Activated CD4-positive, alpha-beta T cell treated with anti-CD3 and anti-CD28 coated beads for 36 hours (primary cell): Measurements from ENCODE around the gene PLCL2. TPM values are rescaled to one million over a fixed set of nuclear protein-coding genes. Genes with fewer than 3 reads are reported as not detected.

Experiments
- ATAC-seq: fragments of 200-7000 bp; cut with Tn5 transposase; one replicate; pipeline ENCODE4 v1.10.0; 2021; ENCODE audit warnings: mild to moderate bottlenecking, moderate library complexity
- CTCF ChIA-PET: fragments of 350-600 bp; sonication (Branson Sonifier 250); formaldehyde crosslinking; loops from one replicate; lab custom pipeline; 2021; ENCODE audit warnings: antibody characterized with exemption; lab: Charles Lee
- POLR2A ChIA-PET: fragments of 350-600 bp; sonication (Branson Sonifier 250); formaldehyde crosslinking; loops from one replicate; lab custom pipeline; 2021; ENCODE audit warnings: antibody characterized with exemption, inconsistent platforms; lab: Charles Lee
- DNase-seq: peaks from one replicate; pipeline ENCODE4 v3.0.0-alpha.2; 2020
- H3K27ac Mint-ChIP-seq: one replicate; pipeline ENCODE4 v1.8.0; 2021; ENCODE audit warnings: mixed read lengths
- H3K27me3 Mint-ChIP-seq: one replicate; pipeline ENCODE4 v1.8.0; 2021; ENCODE audit warnings: mixed read lengths
- H3K36me3 Mint-ChIP-seq: one replicate; pipeline ENCODE4 v1.8.0; 2021; ENCODE audit warnings: low read depth, mixed read lengths
- H3K4me1 Mint-ChIP-seq: one replicate; pipeline ENCODE4 v1.8.0; 2021; ENCODE audit warnings: mixed read lengths
- H3K4me3 Mint-ChIP-seq: one replicate; pipeline ENCODE4 v1.8.0; 2021; ENCODE audit warnings: mild to moderate bottlenecking, moderate library complexity, mixed read lengths
- H3K9me3 Mint-ChIP-seq: one replicate; pipeline ENCODE4 v1.8.0; 2021; ENCODE audit warnings: low read depth, mixed read lengths
- intact Hi-C, 2 experiments: fragments of 100-400 bp; cut with DNase I in 1 of 2; cut with micrococcal nuclease in 1 of 2; formaldehyde crosslinking; loops; one replicate each; pipeline versions ENCODE4 v1.14.2 to v1.15.1; 2022 to 2024; cut with DNase I, micrococcal nuclease
- total RNA-seq, 2 experiments: library from RNA; stranded (reverse); gene quantifications; one replicate each; pipeline ENCODE4 v1.2.3, GENCODE V29; 2021

Gene PLCL2
- total RNA-seq, 2 experiments from 2014 or later: 12.5 to 15.0 TPM

DNA sequence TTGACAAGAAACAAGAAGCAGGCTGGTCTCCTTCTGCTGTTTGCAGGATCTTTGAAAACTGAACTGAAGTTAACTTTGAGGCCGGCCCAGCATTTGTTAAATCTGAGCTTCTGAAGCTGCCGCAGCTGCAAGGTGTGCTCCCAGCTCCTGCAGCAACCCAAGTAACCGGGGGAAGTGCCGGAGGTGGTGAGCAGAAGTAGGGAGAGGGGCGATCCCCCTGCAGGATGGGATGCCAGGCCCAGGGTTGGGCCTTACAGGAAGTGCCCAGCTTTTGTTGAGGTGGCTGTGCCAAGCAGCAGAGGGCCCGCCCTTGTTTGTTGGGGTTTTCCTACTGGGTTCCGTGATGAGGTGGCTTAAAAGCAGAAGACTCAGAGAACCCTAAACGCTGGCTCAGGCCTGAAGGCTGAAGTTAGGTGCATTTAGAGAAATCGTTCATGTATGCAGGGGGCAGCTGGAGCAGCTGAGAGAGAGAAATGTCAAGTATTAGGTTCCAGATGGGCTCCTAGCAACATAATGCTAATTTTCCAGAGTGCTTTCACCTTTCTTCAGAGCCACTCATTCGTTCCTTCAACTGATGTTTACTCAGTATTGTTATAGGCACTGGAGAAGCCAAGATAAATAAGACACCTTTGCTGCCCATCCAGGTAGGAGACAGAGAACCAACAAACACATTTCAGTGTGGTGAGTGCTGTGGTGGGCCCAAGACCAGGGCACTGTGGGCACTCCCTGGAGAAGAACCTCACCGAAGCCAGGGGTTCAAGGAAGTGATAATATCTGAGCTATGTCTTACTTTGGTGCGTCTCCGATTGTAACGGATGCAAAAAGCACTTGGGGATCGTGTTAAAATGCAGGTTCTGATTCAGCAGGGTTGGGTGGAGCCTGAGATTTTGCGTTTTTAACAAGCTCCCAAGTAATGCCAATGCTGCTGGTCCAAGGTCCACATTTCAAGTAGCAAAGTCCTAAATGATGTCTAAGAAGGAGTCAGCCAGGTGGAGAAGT, 42.2 kb upstream of the PLCL2 start:
- peak; percentile 87 for DNase-seq
- ChIA-PET POLR2A (interaction anchor here (0.6 kb wide), 1 partner anchor 248 kb away, joined by 3 read pairs; no protein-coding TSS in a partner anchor), CTCF (interaction anchor here (0.6 to 3.0 kb wide), 14 partner anchors 9 to 1153 kb away, joined by 3 to 16 read pairs (median 4); partner anchors contain the start of gene PLCL2)
- Mint-ChIP-seq H3K4me3 (peak overlapping the region; percentile 69), H3K4me1 (peaks cover 75% of the 10 kb centered on the region), H3K9me3 (no peaks in the 10 kb centered on the region), H3K36me3 (no peaks in the 10 kb centered on the region), H3K27ac (peak overlapping the region; percentile 95), H3K27me3 (no peaks in the 10 kb centered on the region)
- ATAC-seq: peak; percentile 96
- intact Hi-C loops: loop anchor here (1.0 to 10.0 kb wide), 8 partner anchors 42 to 902 kb away; partner anchors contain the start of genes OXNAD1 (in 1 of the 2), PLCL2 (in 1 of the 2) and TBC1D5 (in 1 of the 2)

DNA sequence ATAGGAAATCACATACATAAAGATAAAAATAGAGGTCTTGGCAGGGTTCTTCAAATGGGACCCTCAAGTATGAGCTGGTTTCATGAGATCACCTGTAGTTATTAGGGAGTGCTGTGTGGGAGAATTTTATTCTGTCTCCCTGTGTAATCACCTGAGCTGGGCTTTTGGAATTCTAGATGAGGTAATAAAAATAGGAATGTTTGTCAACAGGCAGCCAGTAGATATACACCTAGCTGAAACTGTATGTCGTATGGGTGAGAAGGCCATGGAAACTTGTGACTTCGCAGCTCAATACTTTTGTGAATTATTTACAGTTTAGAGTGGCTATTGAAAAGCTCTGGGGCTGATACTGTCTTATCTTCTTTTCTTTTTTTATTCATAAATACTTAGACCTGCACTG, 40.5 kb upstream of the PLCL2 start:
- H3K27ac Mint-ChIP-seq: no peak overlapping the region
- no peaks in the 10 kb centered on the region for H3K27me3 Mint-ChIP-seq
- peaks cover 72% of the 10 kb centered on the region for H3K4me1 Mint-ChIP-seq
- no peaks in the 10 kb centered on the region for H3K9me3 Mint-ChIP-seq
- no peaks in the 10 kb centered on the region for H3K36me3 Mint-ChIP-seq
- intact Hi-C loops: loop anchor here (5.0 to 10.0 kb wide), 4 partner anchors 181 to 901 kb away; partner anchors contain the start of genes OXNAD1 (in 1 of the 2) and TBC1D5 (in 1 of the 2)
- ATAC-seq (no peak), DNase-seq (no peak)
- POLR2A ChIA-PET: no interaction called here
- H3K4me3 Mint-ChIP-seq: no peak overlapping the region
- CTCF ChIA-PET: interaction anchor here (0.9 to 3.0 kb wide), 4 partner anchors 9 to 23 kb away, joined by 3 to 16 read pairs (median 3); no protein-coding TSS in a partner anchor

DNA sequence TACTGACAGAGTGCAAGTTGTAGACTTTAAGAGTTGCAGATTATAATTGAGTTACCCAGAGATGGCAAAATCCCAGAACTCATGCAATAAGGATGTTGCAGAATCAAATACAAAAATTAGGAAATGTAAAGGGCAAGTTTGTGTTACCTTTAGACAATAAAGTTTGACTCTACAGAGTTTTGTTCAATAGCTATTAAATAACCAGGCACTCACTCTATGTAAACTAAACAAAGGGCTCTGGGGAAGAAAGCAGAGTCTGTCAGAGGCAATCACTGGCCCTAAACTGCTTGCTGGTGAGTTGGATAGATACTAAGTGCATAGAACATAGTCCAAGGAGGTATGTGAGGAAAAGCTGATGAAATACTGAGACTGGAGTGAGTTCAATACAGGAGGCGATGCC, 40.0 kb upstream of the PLCL2 start:
- POLR2A ChIA-PET: no interaction called here
- no peaks in the 10 kb centered on the region for H3K27me3 Mint-ChIP-seq
- no peaks in the 10 kb centered on the region for H3K9me3 Mint-ChIP-seq
- H3K4me3 Mint-ChIP-seq: no peak overlapping the region
- CTCF ChIA-PET: interaction anchor here (1.3 kb wide), 1 partner anchor 19 kb away, joined by 3 read pairs; no protein-coding TSS in a partner anchor
- DNase-seq (no peak), ATAC-seq (no peak)
- H3K36me3 Mint-ChIP-seq: no peaks in the 10 kb centered on the region
- peaks cover 73% of the 10 kb centered on the region for H3K4me1 Mint-ChIP-seq
- peak overlapping the region; percentile 11 for H3K27ac Mint-ChIP-seq
- intact Hi-C loops: loop anchor here (5.0 to 10.0 kb wide), 4 partner anchors 180 to 900 kb away; partner anchors contain the start of genes OXNAD1 (in 1 of the 2) and TBC1D5 (in 1 of the 2)

DNA sequence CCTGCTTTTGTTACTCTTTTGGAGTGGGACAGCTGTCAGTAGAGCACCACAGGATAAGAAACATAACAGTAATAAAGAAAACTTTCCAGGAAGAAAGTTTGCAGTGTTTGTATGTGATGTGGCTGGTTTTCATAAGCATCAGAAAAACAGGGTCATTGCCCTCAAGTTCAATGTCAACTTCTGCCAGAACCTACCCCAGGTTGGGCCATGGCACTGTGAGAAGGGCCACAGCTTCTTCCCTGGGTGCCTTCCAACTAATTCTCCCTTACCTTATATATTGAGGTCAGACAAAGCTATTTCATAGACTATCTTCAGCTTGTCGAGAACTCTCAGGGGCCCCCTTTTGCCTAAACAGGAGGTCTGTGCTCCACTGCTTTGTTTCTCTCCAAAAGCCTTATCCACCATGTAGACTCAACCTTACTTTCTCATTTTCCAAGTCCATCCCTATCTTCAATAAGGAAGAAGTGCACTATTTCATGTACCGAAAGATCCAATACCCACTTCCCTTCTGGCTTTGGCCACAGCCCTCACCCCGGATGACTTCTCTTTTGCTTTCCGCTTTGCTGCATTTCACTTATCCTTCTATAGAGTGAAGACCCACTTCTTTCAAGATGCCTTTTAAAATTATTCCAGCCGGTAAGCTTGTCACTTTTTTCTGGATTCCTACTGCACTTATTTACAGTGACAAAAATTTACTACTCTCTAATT, 38.2 kb upstream of the PLCL2 start:
- intact Hi-C loops: loop anchor here (10.0 kb wide), 3 partner anchors 178 to 898 kb away; partner anchors contain the start of gene TBC1D5 (in 1 of the 2)
- DNase-seq (no peak), ATAC-seq (no peak)
- Mint-ChIP-seq H3K27ac (no peak overlapping the region), H3K36me3 (no peaks in the 10 kb centered on the region), H3K4me1 (peaks cover 71% of the 10 kb centered on the region), H3K4me3 (no peak overlapping the region), H3K27me3 (no peaks in the 10 kb centered on the region), H3K9me3 (no peaks in the 10 kb centered on the region)
- CTCF ChIA-PET: interaction anchor here (0.7 to 0.8 kb wide), 2 partner anchors 39 to 253 kb away, joined by 3 read pairs; no protein-coding TSS in a partner anchor
- POLR2A ChIA-PET: no interaction called here

DNA sequence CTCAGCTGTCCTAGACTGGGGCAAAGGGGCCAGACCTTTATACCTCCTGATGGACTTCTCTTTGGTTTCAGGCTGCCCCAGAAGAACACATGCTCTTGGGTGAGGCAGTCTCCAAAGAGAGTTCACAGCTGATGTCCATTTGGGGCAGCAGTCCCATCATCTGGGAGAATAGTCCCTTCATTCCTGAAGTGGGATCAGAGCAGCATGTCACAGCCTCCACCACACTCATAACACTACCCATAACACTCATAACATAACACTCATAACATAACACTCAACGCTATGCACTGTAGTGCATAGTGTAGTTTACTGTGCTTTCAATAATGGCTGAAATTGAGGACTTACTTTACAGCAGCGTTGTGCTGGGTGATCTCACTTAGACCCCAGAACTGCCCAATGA, 36.7 kb upstream of the PLCL2 start:
- peaks cover 57% of the 10 kb centered on the region for H3K4me1 Mint-ChIP-seq
- H3K36me3 Mint-ChIP-seq: no peaks in the 10 kb centered on the region
- H3K27me3 Mint-ChIP-seq: no peaks in the 10 kb centered on the region
- POLR2A ChIA-PET: no interaction called here
- no peak for DNase-seq
- intact Hi-C loops: loop anchor here (10.0 kb wide), 3 partner anchors 177 to 897 kb away; partner anchors contain the start of gene TBC1D5 (in 1 of the 2)
- H3K9me3 Mint-ChIP-seq: no peaks in the 10 kb centered on the region
- H3K4me3 Mint-ChIP-seq: no peak overlapping the region
- CTCF ChIA-PET: interaction anchor here (1.5 kb wide), 1 partner anchor 178 kb away, joined by 4 read pairs; no protein-coding TSS in a partner anchor
- peak; percentile 92 for ATAC-seq
- no peak overlapping the region for H3K27ac Mint-ChIP-seq

DNA sequence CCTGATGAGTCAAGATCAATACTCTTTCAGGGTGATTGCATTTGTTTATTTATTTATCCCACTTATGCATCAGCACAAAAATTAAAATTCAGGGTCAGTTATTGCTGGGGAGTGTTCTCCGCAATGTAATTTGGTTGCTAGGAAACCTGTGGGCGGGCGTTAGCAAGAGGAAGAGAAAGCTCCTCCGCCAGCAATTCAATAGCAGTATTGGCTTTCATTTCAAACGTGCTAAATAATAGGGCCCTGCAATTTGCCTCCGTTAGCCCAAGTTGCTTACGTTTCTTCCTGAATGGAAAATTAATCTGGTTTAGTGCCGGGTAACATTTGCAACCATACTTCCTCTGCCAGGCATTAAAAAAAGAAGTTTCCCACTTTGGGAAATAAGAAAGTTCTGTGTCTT, 35.5 kb upstream of the PLCL2 start:
- H3K4me3 Mint-ChIP-seq: peak overlapping the region; percentile 61
- CTCF ChIA-PET: interaction anchor here (0.7 to 1.5 kb wide), 2 partner anchors 35 to 176 kb away, joined by 3 to 4 read pairs; partner anchors contain the start of gene PLCL2
- H3K9me3 Mint-ChIP-seq: peaks cover under 1% of the 10 kb centered on the region
- H3K27ac Mint-ChIP-seq: peak overlapping the region; percentile 80
- ATAC-seq: peak; percentile 69
- peaks cover 46% of the 10 kb centered on the region for H3K4me1 Mint-ChIP-seq
- POLR2A ChIA-PET: no interaction called here
- H3K36me3 Mint-ChIP-seq: no peaks in the 10 kb centered on the region
- intact Hi-C loops: loop anchor here (10.0 kb wide), 3 partner anchors 176 to 896 kb away; partner anchors contain the start of gene TBC1D5 (in 1 of the 2)
- no peaks in the 10 kb centered on the region for H3K27me3 Mint-ChIP-seq
- peak; percentile 78 for DNase-seq

DNA sequence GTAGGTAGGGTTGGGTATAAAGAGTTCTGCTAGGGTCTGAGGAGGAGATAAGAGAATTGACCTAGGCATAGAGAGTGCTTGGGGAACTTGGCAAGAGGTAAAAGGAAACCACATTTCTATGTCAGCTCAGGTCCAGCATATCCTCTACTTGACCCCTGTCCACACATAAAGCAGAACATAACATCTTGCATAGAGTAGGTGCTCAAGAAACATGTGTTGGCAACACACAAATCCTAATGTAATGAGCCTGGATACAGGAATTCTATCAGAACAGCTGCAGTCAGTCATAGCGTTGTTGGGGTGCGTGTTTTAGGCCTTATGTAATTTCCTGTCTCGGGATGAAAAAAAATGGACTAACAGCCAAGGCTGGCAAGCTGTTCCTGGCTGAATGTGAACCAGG, 35.0 kb upstream of the PLCL2 start:
- Mint-ChIP-seq H3K27ac (peak overlapping the region; percentile 80), H3K4me3 (peak overlapping the region; percentile 61), H3K36me3 (no peaks in the 10 kb centered on the region), H3K9me3 (peaks cover 1% of the 10 kb centered on the region), H3K4me1 (peaks cover 43% of the 10 kb centered on the region), H3K27me3 (no peaks in the 10 kb centered on the region)
- ChIA-PET POLR2A (no interaction called here), CTCF (interaction anchor here (0.7 to 1.0 kb wide), 2 partner anchors 35 to 92 kb away, joined by 3 read pairs; partner anchors contain the start of gene PLCL2)
- no peak for ATAC-seq
- DNase-seq: no peak
- intact Hi-C loops: loop anchor here (10.0 kb wide), 3 partner anchors 175 to 895 kb away; partner anchors contain the start of gene TBC1D5 (in 1 of the 2)

DNA sequence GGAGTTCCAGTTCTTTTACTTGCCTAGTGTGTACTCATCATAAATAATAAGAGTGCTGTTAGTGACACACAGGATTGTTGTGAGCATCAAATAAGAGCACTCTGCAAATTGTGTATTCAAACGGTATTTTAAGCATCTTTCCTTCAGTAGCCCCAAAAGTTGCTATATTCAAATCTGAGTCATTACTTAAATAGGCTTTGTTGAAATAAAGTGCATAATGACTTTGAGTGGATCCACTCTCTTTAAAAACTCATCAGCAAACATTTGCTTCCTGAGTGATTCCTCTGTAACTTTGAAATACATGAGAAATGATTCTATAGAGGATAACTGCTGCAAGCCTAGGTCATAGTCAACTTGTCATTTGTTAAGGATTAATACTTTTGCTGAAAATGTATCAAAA, 29.3 kb upstream of the PLCL2 start:
- POLR2A ChIA-PET: no interaction called here
- CTCF ChIA-PET: no interaction called here

DNA sequence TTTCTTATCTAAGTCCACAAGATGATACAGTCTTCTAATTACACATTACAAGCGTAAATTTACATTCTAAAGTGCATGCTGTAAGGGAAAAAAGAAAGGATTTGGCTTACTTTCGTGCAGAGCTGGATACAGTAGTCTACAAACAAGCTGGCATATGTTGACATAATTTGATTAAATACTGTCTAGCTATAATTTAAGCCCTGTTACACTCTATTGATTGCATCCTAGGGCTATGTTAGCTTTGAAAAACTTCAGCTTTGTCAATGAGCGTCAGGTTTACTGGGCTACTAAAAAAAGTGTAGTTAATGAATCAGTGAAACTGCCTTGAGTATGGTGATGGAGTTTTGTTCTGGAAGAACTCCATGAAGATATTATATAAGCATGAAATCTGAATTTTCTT, 24.5 kb upstream of the PLCL2 start:
- Mint-ChIP-seq H3K27ac (no peak overlapping the region), H3K9me3 (no peaks in the 10 kb centered on the region), H3K27me3 (no peaks in the 10 kb centered on the region), H3K4me1 (peaks cover 9% of the 10 kb centered on the region), H3K36me3 (no peaks in the 10 kb centered on the region), H3K4me3 (no peak overlapping the region)
- POLR2A ChIA-PET: no interaction called here
- CTCF ChIA-PET: interaction anchor here (1.4 kb wide), 1 partner anchor 33 kb away, joined by 3 read pairs; no protein-coding TSS in a partner anchor
- ATAC-seq (no peak), DNase-seq (no peak)
- intact Hi-C loops: no loop called here

More for the DNA sequence above, 29.3 kb upstream of the PLCL2 start:
- H3K27me3 Mint-ChIP-seq: no peaks in the 10 kb centered on the region
- H3K4me3 Mint-ChIP-seq: no peak overlapping the region
- peaks cover 1% of the 10 kb centered on the region for H3K9me3 Mint-ChIP-seq
- H3K36me3 Mint-ChIP-seq: no peaks in the 10 kb centered on the region
- intact Hi-C loops: no loop called here
- ATAC-seq (no peak), DNase-seq (no peak)
- peaks cover 5% of the 10 kb centered on the region for H3K4me1 Mint-ChIP-seq
- H3K27ac Mint-ChIP-seq: no peak overlapping the region

DNA sequence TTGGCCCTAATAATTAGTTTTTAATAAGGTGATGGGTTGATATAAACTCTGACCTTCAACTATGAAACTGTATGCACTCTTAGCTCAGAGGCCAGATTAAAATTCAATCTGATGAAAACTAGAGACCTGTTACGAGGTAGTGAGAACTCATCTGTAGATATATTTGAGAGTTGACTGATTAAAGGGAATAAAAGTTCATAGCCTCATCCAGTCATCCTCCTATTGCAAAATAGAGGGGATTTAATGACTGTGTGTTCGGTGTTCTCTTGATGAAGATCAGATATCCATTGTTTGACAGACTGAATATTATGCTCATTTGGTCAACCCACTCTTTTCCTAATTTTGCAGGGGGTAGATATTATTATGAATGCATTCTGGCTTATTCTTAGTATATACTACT, 23.3 kb upstream of the PLCL2 start:
- intact Hi-C loops: no loop called here
- Mint-ChIP-seq H3K36me3 (no peaks in the 10 kb centered on the region), H3K27me3 (no peaks in the 10 kb centered on the region), H3K9me3 (no peaks in the 10 kb centered on the region), H3K27ac (no peak overlapping the region), H3K4me1 (peaks cover 11% of the 10 kb centered on the region), H3K4me3 (no peak overlapping the region)
- POLR2A ChIA-PET: no interaction called here
- no peak for DNase-seq
- ATAC-seq: no peak
- CTCF ChIA-PET: no interaction called here
